Activated CD4-positive, alpha-beta T cell treated with anti-CD3 and anti-CD28 coated beads, Interleukin-2, Interleukin-6, amounts not matched to agents 100 ng/mL and 50 ng/mL, durations not matched to agents 16 hours and 8 hours (primary cell): Measurements from ENCODE around the gene ANKRD62.

Source experiments
- DNase-seq: peaks from one replicate; pipeline ENCODE4 v3.0.0-alpha.2; 2020

ANKRD62 gene

DNA sequence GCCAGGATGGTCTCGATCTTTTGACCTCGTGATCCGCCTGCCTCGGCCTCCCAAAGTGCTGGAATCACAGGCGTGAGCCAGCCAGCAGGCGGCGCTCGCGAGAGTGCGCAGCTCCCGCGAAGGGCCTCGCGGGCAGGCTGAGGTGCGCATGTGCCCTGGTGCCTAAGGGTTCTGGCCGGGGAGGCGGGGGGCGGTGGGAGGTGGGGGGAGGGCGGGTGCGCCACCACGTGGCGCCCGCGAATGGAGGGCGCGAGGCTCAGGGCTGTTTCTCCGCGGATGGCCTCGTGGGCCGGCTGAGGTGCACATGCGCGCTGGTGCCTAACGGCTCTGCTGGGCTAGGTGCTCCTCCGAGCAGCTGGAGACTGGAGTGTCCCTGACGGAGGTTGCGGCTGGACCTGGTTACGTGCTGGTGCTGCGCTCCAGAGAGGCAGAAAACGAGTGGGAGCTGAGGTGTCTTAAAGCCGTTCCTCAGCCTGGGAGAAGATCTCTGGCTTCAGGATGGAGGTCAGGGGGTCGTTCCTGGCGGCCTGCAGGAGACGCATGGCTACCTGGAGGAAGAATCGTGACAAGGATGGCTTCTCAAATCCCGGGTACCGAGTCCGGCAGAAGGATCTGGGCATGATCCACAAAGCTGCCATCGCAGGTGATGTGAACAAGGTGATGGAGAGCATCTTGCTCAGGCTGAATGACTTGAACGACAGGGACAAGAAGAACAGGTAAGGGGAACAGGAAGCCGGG, at the start of gene ANKRD62:
Gene ANKRD62 (plus strand): TSS at position 324 of the 738 bp plus-strand sequence. CDS start 175 bp downstream, at position 499.
- no peak for DNase-seq

DNA sequence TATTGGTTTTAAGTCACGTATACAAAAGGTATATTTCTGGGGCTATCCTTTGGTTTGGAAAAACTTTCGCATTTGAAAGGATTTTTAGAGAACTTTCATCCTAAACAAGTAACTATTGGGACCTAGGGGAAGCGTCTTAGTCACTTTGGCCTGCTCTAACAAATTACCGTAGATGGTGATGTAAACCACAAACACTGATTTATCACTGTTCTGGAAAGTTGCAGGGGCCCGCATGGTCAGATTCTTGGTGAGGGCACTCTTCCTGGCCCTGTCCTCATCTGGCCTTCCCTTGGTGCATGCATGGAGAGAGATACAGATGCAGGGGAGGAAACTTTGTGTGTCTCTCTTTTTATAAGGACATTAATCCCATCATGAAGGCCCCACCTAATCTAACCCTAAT, 49.1 kb upstream of the ANKRD62 start:
- DNase-seq, result no peak

DNA sequence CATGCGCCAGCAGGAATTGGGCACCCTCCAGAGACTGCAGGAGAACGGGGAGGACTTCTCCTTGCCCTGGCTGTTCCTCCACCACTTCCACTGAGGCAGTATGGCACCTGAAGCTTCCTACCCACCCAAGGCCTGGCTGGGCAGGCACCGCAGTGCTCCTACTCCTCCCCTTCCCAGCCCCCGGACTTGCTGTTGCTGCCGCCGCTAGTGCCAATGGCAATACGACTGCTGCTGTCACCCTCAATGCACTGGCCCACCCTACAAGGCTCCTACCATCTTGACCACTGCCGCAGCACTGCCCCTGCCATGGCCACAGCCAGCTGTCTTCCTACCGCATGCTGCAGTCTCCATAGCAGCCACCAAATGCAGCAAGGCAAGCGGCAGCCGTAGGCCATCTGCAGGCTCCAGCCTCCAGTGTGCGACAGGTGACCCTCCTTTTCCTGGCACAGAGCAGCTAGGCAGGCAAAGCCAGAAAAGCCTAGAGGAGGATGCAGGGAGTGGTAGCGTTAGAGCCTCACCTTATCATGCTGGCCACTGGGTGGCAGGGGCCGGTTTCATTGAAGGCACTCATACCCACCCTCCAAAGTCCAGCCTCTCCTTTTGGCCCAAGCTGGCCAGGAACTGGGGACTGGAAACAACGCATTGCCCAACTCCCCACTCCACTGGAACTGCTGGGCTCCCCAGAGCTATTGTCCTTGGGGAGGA, 47.4 kb upstream of the ANKRD62 start:
- DNase-seq, result no peak

GRCh38 chr18:12046751-12047335, 46.8 kb upstream of the ANKRD62 start:
- DNase-seq, result no peak

GRCh38 chr18:12048010-12048826, 45.4 kb upstream of the ANKRD62 start:
- no peak for DNase-seq

- no peak for DNase-seq
These were observed 44.8 kb upstream of the ANKRD62 start for GRCh38 chr18:12048827-12049175.

DNA sequence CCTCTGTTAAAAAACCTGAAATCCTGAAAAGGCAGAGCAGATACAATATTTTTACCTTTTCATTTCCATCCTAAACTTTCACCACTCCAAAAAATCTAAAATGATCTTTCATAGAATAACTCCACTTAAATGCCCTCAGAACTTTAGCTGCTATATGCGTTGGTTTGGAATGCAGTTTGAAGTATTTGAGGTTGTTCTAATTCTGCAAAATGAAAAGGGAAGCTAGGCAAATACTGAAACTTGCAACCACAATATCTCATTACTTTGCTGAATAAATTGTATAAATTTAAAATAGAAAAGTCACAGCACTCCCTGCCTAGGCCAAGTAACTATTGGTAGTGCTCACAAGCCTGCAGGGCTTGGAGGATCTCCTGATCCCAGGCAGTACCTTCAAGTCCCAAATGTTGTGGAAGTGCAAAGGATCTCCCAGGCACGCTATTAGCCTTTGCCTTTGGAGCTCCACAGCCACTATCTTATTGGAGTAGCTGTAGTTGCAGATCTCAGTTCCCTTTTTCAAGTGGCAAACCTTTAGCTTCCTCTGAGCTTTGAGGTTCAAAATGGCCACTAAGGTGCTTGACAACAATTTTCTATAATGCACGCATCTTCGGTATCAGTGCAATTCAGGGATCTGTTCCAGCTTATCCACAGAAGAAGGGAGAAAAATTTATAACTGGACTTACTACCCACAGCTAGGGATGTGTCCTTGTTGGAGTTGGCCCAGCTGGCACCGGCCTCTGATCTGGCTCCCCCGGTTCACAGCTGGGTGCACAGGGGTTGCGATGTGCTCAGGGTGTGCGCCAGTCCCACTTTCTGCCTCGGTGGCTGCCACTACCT, 43.4 kb upstream of the ANKRD62 start:
- DNase-seq, result no peak

- no peak for DNase-seq
These were observed 40.8 kb upstream of the ANKRD62 start for GRCh38 chr18:12052866-12053265.

- DNase-seq, result no peak
These were observed 40.4 kb upstream of the ANKRD62 start for GRCh38 chr18:12053289-12053688.

- DNase-seq, result no peak
These were observed 37.4 kb upstream of the ANKRD62 start for GRCh38 chr18:12056034-12056883.

DNA sequence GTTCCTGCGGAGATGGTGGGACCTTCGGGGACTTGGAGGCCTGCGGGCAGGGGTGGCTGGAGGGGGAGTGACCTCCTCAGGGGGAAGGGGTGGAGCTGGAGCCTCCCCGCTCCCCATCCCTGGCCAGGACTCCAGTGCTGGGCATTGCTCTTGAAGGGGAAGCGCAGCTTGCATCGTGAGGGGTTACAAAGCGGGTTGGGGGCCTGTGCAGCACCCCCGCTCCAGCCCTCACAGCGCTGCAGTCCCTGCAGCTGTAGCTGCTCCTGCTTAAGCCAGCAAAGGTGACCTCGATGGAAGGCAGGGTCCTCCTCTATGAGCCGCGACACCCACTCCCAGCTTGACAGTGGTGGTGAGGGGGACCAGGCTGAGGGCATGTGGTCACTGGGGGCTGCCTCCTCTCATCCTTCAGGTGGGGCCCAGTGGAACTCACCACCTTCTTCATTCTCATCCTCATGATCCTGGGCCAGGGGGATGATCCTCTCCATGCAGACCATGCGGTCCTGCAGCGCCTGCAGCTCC, 36.7 kb upstream of the ANKRD62 start:
- no peak for DNase-seq

GRCh38 chr18:12057419-12058039, 36.1 kb upstream of the ANKRD62 start:
- DNase-seq, result no peak

DNA sequence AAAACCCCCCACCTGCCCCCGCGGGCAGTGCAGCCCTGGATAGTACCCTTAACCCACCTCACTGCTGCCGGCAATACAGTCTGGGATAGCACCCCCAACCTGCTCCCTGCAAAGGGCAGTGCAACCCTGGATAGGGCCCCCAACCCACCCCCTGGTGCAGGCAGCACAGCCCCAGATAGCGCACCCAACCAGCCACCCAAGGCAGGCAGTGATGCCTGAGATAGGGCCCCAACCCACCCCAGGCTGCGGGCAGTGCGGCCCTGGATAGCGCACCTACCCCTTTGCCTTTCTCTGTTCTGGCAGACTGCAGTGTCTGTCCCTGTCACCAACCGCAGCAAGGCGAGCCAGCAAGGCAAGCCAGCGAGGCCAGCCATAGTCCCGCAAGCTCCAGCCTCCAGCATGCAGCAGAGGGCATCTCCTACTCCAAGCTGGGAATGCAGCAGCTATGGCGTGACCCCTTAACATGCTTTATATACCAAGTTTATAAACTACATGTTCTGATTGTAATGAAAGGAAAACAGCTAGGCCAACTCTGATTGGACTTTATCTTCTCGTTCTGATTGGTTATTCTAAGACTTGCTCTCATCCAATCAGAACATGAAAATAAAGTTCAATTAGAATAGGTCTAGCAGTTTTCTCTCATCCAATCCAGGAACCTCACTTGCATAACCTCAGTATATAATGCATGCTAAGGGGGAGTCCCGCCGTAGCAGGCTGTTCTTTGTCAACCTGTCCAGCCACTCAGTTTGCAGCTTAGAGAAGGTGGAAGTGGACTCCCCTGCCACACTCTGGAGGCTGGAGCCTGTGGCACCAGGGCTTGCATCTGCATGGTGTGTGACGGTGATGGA, 34.1 kb upstream of the ANKRD62 start:
- no peak for DNase-seq

GRCh38 chr18:12060182-12060870, 33.3 kb upstream of the ANKRD62 start:
- no peak for DNase-seq

DNA sequence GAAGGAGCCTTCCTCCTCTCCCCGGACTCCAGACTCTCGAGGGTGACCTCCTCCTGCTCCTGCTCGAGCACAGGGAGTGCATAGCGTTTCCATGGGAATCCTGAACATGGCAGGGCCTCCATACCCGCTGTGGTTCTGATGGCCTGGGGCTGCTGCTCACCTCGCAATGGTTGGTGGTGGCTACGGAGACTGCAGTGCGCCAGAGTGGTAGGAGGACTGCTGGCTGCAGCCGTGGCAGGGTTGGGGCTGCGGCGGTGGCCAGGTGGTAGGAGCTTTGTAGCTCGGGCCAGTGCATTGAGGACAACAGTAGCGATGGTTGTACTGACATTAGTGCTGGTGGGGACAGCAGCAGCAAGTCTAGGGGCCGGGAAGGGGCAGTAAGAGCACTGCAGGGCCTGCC, 32.0 kb upstream of the ANKRD62 start:
- DNase-seq, result no peak

DNA sequence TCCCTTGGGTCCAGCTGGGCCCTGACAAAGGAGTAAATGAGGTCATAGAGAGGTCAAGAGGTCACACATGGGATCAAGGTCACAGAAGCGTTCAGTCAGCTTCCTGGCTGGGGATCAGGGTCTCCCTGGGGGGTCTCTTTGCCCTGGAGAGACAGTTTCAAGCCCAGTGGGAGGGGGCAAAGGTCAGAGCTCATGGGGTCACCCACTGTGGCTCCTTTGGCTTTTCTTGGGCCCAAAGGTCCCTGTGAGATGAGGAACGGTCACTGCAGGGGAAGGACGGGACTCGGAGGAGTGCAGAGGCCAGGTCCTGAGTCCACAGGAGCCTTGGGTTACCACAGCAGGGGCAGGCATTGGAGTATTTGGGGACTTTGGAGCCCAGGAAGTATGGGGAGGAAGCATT, 30.7 kb upstream of the ANKRD62 start:
- DNase-seq, result no peak

DNA sequence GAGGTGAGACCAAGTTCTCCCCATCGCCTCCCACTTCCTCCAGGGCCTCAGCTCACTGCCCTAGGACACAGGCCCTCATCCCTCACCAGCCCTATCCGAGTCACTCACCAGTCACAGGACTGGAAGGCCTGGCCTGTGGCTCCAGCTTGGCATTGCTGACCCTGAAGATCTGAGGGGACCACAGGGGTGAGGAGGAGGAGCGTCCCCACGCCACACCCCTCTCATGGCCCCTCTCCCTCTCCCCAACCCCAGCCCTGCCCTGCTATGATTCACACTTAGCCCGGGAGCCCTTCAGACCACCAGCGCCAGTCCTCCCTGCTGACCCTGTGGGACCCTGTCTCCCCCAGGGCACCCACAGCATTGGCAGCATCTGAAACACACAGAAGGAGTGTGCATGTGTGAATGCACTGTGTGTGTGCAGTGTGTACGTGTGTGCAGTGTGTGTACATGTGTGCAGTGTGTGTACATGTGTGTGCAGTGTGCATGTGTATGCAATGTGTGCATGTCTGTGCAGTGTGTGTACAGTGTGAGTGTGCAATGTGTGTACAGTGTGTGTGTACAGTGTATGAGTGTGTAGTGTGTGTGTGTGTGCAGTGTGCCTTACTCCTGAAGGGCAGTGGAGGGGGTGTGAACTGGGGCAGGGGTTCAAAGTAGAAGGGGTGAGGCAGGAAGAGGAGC, 29.4 kb upstream of the ANKRD62 start:
- no peak for DNase-seq

- no peak for DNase-seq
These were observed 28.2 kb upstream of the ANKRD62 start for GRCh38 chr18:12065397-12065796.
